Prostate gland (tissue), 2 donors: ENCODE results near the gene ABCB8. TPM values are rescaled to one million over a fixed set of nuclear protein-coding genes. Genes with fewer than 3 reads are reported as not detected.

ENCODE experiments used
- DNase-seq: peaks from one replicate; pipeline ENCODE4 v3.0.0-alpha.2; 2019; ENCODE audit warnings: low spot score
- H3K27ac ChIP-seq, 2 donors: fragments of 200-600 bp; sonication (generic); 2 replicates each; pipeline ENCODE4 v1.5.1; 2017 to 2019
- H3K27me3 ChIP-seq: fragments of 200-600 bp; sonication (generic); replicated peaks from 2 replicates; pipeline ENCODE4 v1.5.1; 2019; ENCODE audit not compliant: insufficient read depth
- H3K36me3 ChIP-seq, 2 donors: fragments of 200-600 bp; sonication (generic); 1 replicate in 1 of 2; 2 replicates in 1 of 2; pipeline versions ENCODE4 v1.5.1 to v1.8.1; 2017 to 2019
- H3K4me1 ChIP-seq: fragments of 200-600 bp; sonication (generic); replicated peaks from 2 replicates; pipeline ENCODE4 v1.5.1; 2019
- H3K4me3 ChIP-seq, 2 donors: fragments of 200-600 bp; sonication (generic); 2 replicates each; pipeline ENCODE4 v1.5.1; 2017 to 2019
- H3K9me3 ChIP-seq: fragments of 200-600 bp; sonication (generic); 2 replicates; pipeline ENCODE4 v1.5.1; 2017
- CTCF ChIP-seq, 4 experiments: fragments of 200-600 bp in 2 of 4; fragments of 450-650 bp in 2 of 4; sonication (generic) in 2 of 4; IDR thresholded peaks; 1 replicate in 3 of 4; 2 replicates in 1 of 4; pipeline ENCODE4 v1.5.1; 2016 to 2019; ENCODE audit warnings: antibody characterized with exemption in 4 of 4, mild to moderate bottlenecking in 2 of 4, moderate library complexity in 2 of 4
- POLR2A ChIP-seq: fragments of 450-650 bp; IDR thresholded peaks from one replicate; pipeline ENCODE4 v1.6.1; 2016; ENCODE audit warnings: antibody characterized with exemption, mild to moderate bottlenecking
- POLR2AphosphoS5 ChIP-seq: sonication (generic); formaldehyde crosslinking; IDR thresholded peaks from one replicate; pipeline ENCODE4 v1.6.1; 2017; ENCODE audit warnings: antibody characterized with exemption
- WGBS: methylation state at CpG from one replicate; pipeline ENCODE4 v1.1.5; 2018; 5-methylcytosine and 5-hydroxymethylcytosine counted together
- intact Hi-C: fragments of 100-400 bp; cut with DNase I; formaldehyde crosslinking; loops from one replicate; pipeline ENCODE4 v1.14.2; 2022
- total RNA-seq, 2 donors: library from RNA; depleted of rRNA; stranded (reverse); fragments of >200 nt; gene quantifications; one replicate each; pipeline ENCODE4 v1.1.0, GENCODE V29; 2016

ABCB8 gene
- total RNA-seq, 2 donors from 2014 or later: 26.4 to 50.6 TPM

GRCh38 chr7:150992833-150993302 lies 35.4 kb upstream of the ABCB8 start:
- intact Hi-C loops: no loop called here
- no peak for TF ChIP-seq POLR2A
- no peak for DNase-seq
- Histone ChIP-seq H3K4me3 (no peak overlapping the region), H3K9me3 (no peaks in the 10 kb centered on the region), H3K36me3 (no peaks in the 10 kb centered on the region), H3K27me3 (no peaks in the 10 kb centered on the region), H3K4me1 (no peaks in the 10 kb centered on the region), H3K27ac (no peak overlapping the region)
- WGBS: 38% methylated on average over 5 of the region's 5 CpGs

- intact Hi-C loops: no loop called here
- no peak for TF ChIP-seq POLR2AphosphoS5
- TF ChIP-seq POLR2A: no peak
- TF ChIP-seq CTCF (IDR thresholded peaks at IDR 0.05): no peak
- no peaks in the 10 kb centered on the region for H3K4me1 ChIP-seq
- no peak overlapping the region for H3K4me3 ChIP-seq
- H3K36me3 ChIP-seq: no peaks in the 10 kb centered on the region
- WGBS: 88% methylated on average over 14 of the region's 14 CpGs
- no peak overlapping the region for H3K27ac ChIP-seq
- DNase-seq: no peak
- H3K27me3 ChIP-seq: no peaks in the 10 kb centered on the region
- no peaks in the 10 kb centered on the region for H3K9me3 ChIP-seq
Measured at GRCh38 chr7:150993511-150993910, 34.7 kb upstream of the ABCB8 start.

GRCh38 chr7:150994141-150994837 lies 34.0 kb upstream of the ABCB8 start:
- DNase-seq: no peak
- Histone ChIP-seq H3K4me1 (no peaks in the 10 kb centered on the region), H3K36me3 (no peaks in the 10 kb centered on the region), H3K4me3 (no peak overlapping the region), H3K27me3 (no peaks in the 10 kb centered on the region), H3K27ac (no peak overlapping the region), H3K9me3 (no peaks in the 10 kb centered on the region)
- TF ChIP-seq CTCF (IDR thresholded peaks at IDR 0.05) (no peak), POLR2AphosphoS5 (no peak), POLR2A (no peak)
- WGBS: 56% methylated on average over 15 of the region's 15 CpGs
- intact Hi-C loops: no loop called here

GRCh38 chr7:150994838-150995510 lies 33.3 kb upstream of the ABCB8 start:
- no peak for DNase-seq
- Histone ChIP-seq H3K27ac (no peak overlapping the region), H3K36me3 (no peaks in the 10 kb centered on the region), H3K4me1 (no peaks in the 10 kb centered on the region), H3K27me3 (no peaks in the 10 kb centered on the region), H3K9me3 (no peaks in the 10 kb centered on the region), H3K4me3 (no peak overlapping the region)
- WGBS: 66% methylated on average over 19 of the region's 19 CpGs
- intact Hi-C loops: no loop called here
- no peak for TF ChIP-seq POLR2A
- TF ChIP-seq CTCF (IDR thresholded peaks at IDR 0.05): no peak
- no peak for TF ChIP-seq POLR2AphosphoS5

GRCh38 chr7:150996376-150997074 lies 31.7 kb upstream of the ABCB8 start:
- Histone ChIP-seq H3K36me3 (no peaks in the 10 kb centered on the region), H3K27me3 (no peaks in the 10 kb centered on the region), H3K4me1 (no peaks in the 10 kb centered on the region), H3K27ac (no peak overlapping the region), H3K4me3 (no peak overlapping the region), H3K9me3 (no peaks in the 10 kb centered on the region)
- TF ChIP-seq CTCF (IDR thresholded peaks at IDR 0.05) (no peak), POLR2AphosphoS5 (no peak), POLR2A (no peak)
- 40% methylated on average over 26 of the region's 31 CpGs for WGBS
- DNase-seq: no peak
- intact Hi-C loops: no loop called here
